ENCODE results near the gene ALAS1. TPM values are rescaled to one million over a fixed set of nuclear protein-coding genes. Genes with fewer than 3 reads are reported as not detected.

ALAS1 gene
- total and polyA plus RNA-seq, 9 of the 15 experiments (the other 6 are each of a cell fraction or from before 2014, with no cell fraction given) = 21.4 to 49.5 (median 34.4) TPM

- peak within 1 kb of the TSS; percentile 95 for H3K4me2 ChIP-seq (ENCODE audit: insufficient read depth, low read length)
- CTCF ChIA-PET (ENCODE audit: low intra/inter-chr PET ratio) = no interaction called here
- peak within 1 kb of the TSS; percentile 95 for H3K4me3 ChIP-seq
- WGBS (ENCODE audit: insufficient coverage, low coverage, missing lambda C conversion rate) = 2% methylated on average over 57 of the region's 83 CpGs
- intact Hi-C loops (cut with micrococcal nuclease) = loop anchor here (2.0 kb wide), 1 partner anchor 44 kb away; the partner anchor contains the start of gene ALAS1
- no peaks in the 10 kb centered on the region for H3K9me3 ChIP-seq (replicated peaks; ENCODE audit: control insufficient read depth, insufficient read depth, low read depth, low read length)
- POLR2A ChIA-PET = interaction anchor here (0.6 to 2.0 kb wide), 25 partner anchors 12 to 257 kb away, joined by 3 to 8 read pairs (median 3); partner anchors contain the start of genes RPL29 and WDR82
- H3K9ac ChIP-seq (ENCODE audit: insufficient read depth in 1 of 2, low read depth in 2 of 2, low read length in 2 of 2) = peak within 1 kb of the TSS; percentile 90 to 96
- peak within 1 kb of the TSS; percentile 69 for H3K27ac ChIP-seq (ENCODE audit: extremely low read depth, low read depth, low read length)
- H4K20me1 ChIP-seq (replicated peaks; ENCODE audit: control insufficient read depth, insufficient read depth, low read length) = no peaks in the 10 kb centered on the region
- no peaks in the 10 kb centered on the region for H3K27me3 ChIP-seq (ENCODE audit: control insufficient read depth in 2 of 2, insufficient read depth in 2 of 2, low read length in 2 of 2)
- H3K9me1 ChIP-seq (ENCODE audit: control insufficient read depth, insufficient read depth, low read length) = no peaks in the 10 kb centered on the region
- peaks cover 18% of the 10 kb centered on the region for H3K79me2 ChIP-seq (ENCODE audit: control insufficient read depth, insufficient read depth, low read length)
- H2AFZ ChIP-seq (ENCODE audit: low read depth, low read length) = peak within 1 kb of the TSS; percentile 94
- peaks cover 10 to 11% of the 10 kb centered on the region in 2 experiments; a peak in 4 of 5 replicates for H3K4me1 ChIP-seq (replicated peaks in 1 of 2; ENCODE audit: control insufficient read depth in 2 of 2, insufficient read depth in 2 of 2, low read length in 2 of 2)
- peaks cover 16% of the 10 kb centered on the region; the same call in 2 of the 3 replicates for H3K36me3 ChIP-seq (ENCODE audit: control insufficient read depth, insufficient read depth, low read length)
- no TSS peak for BruUV-seq (replicated peaks)
- peak; percentile 94 for FAIRE-seq
- ATAC-seq = peak; percentile 97
- in situ Hi-C loops (cut with MboI) = no loop called here
- DNase-seq (ENCODE audit: extremely low read depth in 1 of 4, low spot score in 3 of 4) = peak; percentile 85 to 95 (median 88)
- TF ChIP-seq ZC3H8 (IDR thresholded peaks at IDR 0.05) (no peak), XRCC3 (IDR thresholded peaks at IDR 0.05) (no peak), ZBTB8A (IDR thresholded peaks at IDR 0.05; ENCODE audit: partially characterized antibody) (no peak), RHOXF2B (CRISPR knock-in tag; conservative IDR thresholded peaks at IDR 0.05) (no peak), MAZ (CRISPR knock-in tag; conservative IDR thresholded peaks at IDR 0.05 in 1 of 2, IDR thresholded peaks at IDR 0.05 in 1 of 2) (peak; percentile 89 to 98), TEAD4 (IDR thresholded peaks at IDR 0.05; ENCODE audit: low read length) (peak; percentile 89), TEAD4 (CRISPR knock-in tag; IDR thresholded peaks at IDR 0.05; ENCODE audit: borderline replicate concordance) (peak; percentile 96), KLF10 (CRISPR knock-in tag; IDR thresholded peaks at IDR 0.05) (no peak), RBBP5 (IDR thresholded peaks at IDR 0.05; ENCODE audit: borderline replicate concordance, insufficient read depth, low read length, poor library complexity, severe bottlenecking) (peak; percentile 67), TCF7L2 (IDR thresholded peaks at IDR 0.05; ENCODE audit: low read depth, low read length) (no peak), ETS2 (tag; IDR thresholded peaks at IDR 0.05; ENCODE audit: borderline replicate concordance, poor library complexity, severe bottlenecking) (no peak), ZNF280B (CRISPR knock-in tag; IDR thresholded peaks at IDR 0.05) (no peak)
- TF ChIP-seq, protein P1, sequence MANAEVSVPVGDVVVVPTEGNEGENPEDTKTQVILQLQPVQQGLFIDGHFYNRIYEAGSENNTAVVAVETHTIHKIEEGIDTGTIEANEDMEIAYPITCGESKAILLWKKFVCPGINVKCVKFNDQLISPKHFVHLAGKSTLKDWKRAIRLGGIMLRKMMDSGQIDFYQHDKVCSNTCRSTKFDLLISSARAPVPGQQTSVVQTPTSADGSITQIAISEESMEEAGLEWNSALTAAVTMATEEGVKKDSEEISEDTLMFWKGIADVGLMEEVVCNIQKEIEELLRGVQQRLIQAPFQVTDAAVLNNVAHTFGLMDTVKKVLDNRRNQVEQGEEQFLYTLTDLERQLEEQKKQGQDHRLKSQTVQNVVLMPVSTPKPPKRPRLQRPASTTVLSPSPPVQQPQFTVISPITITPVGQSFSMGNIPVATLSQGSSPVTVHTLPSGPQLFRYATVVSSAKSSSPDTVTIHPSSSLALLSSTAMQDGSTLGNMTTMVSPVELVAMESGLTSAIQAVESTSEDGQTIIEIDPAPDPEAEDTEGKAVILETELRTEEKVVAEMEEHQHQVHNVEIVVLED (CRISPR knock-in tag; IDR thresholded peaks at IDR 0.05) = no peak
- TF ChIP-seq, protein P2, sequence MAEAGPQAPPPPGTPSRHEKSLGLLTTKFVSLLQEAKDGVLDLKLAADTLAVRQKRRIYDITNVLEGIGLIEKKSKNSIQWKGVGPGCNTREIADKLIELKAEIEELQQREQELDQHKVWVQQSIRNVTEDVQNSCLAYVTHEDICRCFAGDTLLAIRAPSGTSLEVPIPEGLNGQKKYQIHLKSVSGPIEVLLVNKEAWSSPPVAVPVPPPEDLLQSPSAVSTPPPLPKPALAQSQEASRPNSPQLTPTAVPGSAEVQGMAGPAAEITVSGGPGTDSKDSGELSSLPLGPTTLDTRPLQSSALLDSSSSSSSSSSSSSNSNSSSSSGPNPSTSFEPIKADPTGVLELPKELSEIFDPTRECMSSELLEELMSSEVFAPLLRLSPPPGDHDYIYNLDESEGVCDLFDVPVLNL (CRISPR knock-in tag; IDR thresholded peaks at IDR 0.05; ENCODE audit: low read depth) = peak; percentile 95
Measured at GRCh38 chr3:52154135-52155094, 43.5 kb upstream of the ALAS1 start, which contains the start of gene POC1A. Gene POC1A (minus strand): TSS chr3:52154423. CDS start chr3:52154372, 51 bp downstream.

Data from K562 (cell line).